OCI-M2 (cell line): ENCODE results near the gene CCNT1.
"Not testable (repeated sequence)": the region's sequence is repeated elsewhere in the genome, so short reads cannot be mapped to it uniquely, and the experiment has no call there.

Source experiments
- DNase-seq: peaks from one replicate; lab custom pipeline; 2025; ENCODE audit not compliant: unreplicated experiment; lab: John Stamatoyannopoulos, UW

Gene CCNT1

GRCh38 chr12:48716493-48717251, at the start of gene CCNT1:
CCNT1 (minus strand) TSS chr12:48716707; CDS start chr12:48716675, 32 bp downstream.
- peak; percentile 82 for DNase-seq

- DNase-seq = no peak
Observed at GRCh38 chr12:48765753-48766162, 49.3 kb upstream of the CCNT1 start.

GRCh38 chr12:48764521-48764920, 48.0 kb upstream of the CCNT1 start:
- no peak for DNase-seq

- DNase-seq = no peak
Observed at GRCh38 chr12:48758737-48759136, 42.2 kb upstream of the CCNT1 start.

- DNase-seq = no peak
Observed at GRCh38 chr12:48758186-48758585, 41.7 kb upstream of the CCNT1 start.

- DNase-seq = no peak
Observed at GRCh38 chr12:48750769-48751356, 34.4 kb upstream of the CCNT1 start.

GRCh38 chr12:48750215-48750614, 33.7 kb upstream of the CCNT1 start:
- DNase-seq = no peak

DNA sequence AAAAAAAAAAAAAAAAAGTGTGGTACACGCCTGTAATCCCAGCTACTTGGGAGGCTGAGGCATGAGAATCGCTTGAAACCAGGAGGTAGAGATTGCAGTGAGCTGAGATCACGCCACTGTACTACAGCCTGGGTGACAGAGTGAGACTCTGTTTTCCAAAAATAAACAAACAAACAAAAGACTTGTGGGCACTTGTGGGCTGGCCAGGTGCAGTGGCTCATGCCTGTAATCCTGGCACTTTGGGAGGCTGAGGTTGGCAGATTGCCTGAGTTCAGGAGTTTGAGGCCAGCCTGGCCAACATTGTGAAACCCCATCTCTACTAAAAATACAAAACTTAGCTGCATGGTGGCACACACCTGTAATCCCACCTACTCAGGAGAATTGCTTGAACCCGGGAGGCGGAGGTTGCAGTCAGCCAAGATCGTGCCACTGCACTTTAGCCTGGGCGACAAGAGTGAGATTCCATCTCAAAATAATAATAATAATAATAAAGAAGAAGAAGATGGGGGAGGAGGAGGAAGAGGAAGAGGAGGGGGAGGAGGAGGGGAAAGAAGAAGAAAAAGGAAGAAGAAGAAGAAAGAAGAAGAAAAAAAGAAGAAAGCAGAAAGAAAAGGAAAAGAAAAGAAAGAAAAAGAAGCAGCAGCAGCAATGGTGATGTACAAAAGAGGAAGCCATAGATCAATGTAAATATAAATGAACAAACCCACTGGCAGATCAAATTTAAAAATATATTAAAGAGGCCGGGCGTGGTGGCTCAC, 27.9 kb upstream of the CCNT1 start:
- no peak for DNase-seq

DNA sequence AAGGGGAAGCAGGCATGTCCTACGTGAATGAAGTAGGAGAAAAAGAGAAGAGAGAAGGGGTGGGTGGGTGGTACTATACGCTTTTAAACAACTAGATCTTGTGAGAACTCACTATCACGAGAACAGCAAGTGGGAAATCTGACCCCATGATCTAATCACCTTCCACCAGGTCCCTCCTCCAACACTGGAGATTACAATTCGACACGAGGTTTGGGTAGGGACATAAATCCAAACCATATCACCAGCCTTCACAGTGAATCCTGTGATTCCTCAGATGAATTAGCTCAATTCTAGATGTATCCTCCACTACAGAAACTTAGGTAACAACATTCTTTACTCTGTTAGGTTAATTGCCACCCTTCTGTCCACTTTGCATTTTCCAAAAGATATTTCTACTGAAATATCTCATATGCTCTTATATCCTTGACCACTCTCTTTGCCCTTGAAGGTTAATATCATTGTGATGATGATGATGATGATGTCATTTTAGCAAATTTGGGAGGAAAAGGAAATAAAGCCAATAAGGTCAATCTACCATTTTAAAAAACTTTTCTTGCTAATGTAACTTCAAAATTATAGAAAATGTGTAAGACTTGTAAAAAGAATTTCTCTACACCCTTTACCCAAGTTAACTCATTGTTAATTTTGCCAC, 23.2 kb upstream of the CCNT1 start:
- DNase-seq = no peak

DNA sequence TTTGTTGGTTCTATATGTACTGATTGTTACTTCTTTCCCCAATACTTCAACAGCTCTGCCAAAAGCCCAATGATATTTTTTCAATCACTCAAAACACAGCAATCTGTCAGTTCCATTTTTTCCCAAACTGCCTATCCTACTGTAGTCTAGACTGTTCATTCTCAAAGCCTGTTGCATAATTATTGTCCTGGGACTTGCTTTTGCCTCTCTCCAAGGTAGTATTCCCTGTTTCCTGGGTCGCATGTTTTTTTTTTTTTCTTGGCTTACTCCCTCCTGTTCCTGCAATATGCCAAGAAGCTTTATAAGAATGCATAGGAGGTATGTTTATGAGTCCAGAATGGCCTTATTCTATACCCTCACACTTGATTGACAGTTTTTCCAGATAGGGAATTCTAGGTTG, 19.9 kb upstream of the CCNT1 start:
- DNase-seq = no peak

- no peak for DNase-seq
Observed at GRCh38 chr12:48728807-48729206, 12.3 kb upstream of the CCNT1 start.

DNA sequence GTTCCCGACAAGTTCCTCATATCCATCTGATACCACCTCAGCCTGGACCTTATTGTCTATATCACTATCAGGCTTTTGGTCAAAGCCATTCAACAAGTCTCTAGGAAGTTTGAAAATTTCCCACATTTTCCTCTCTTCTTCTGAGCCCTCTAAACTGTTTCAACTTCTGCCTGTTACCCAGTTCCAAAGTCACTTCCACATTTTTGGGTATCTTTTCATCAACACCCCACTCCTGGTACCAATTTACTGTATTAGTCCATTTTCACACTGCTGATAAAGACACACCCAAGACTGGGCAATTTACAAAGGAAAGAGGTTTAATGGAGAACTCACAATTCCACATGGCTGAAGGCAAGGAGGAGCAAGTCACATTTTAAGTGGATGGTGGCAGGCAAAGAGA, 4.2 kb upstream of the CCNT1 start:
- not testable (repeated sequence) for DNase-seq

GRCh38 chr12:48720171-48720570, 3.7 kb upstream of the CCNT1 start:
- not testable (repeated sequence) for DNase-seq

DNA sequence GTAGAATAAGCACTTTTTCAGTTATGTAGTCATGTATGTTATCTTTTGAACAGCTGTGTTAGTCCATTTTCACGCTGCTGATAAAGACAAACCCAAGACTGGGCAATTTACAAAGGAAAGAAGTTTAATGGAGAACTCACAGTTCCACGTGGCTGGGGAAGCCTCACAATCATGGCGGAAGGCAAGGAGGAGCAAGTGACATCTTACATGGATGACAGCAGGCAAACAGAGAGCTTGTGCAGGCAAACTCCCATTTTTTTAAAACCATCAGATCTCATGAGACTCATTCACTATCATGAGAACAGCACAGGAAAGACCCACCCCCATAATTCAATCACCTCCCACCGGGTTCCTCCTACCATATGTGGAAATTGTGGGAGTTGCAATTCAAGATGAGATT, 2.5 kb upstream of the CCNT1 start:
- DNase-seq = not testable (repeated sequence)

DNA sequence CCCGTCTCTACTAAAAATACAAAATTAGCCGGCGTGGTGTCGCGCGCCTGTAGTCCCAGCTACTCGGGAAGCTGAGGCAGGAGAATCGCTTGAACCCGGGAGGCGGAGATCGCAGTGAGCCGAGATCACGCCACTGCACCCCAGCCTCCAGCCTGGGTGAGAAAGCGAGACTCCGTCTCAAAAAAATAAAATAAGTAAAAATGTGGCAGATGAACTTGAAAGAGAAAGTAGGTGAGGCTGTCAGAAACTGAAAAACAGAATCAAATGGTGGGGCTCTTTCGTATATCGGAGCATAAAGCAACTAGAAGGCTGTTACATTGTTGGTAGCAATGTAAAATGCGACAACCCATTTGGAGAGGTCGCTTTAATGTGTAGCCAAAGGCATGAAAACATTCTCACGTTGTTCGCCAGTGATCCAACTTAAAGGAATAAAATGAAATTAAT, 767 bp upstream of the CCNT1 start:
- no peak for DNase-seq

DNA sequence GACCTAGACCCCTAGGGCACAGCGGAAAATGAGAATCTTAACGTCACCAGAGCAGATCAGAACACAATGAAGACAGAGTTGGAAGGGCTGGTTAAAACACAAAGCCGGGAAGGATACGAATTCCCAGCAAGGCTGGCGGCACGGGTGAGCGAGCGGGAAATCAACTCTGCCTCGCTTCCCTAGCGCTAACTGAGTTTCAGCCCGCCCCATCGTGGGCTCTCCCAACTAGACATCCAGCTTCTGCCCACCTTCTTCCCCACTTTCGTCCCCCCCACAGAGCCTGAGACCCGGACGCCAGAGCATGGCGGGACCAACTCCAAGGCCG, 377 bp downstream of the CCNT1 start:
- DNase-seq = no peak

GRCh38 chr12:48712209-48712608, 4.3 kb downstream of the CCNT1 start:
- DNase-seq = no peak

DNA sequence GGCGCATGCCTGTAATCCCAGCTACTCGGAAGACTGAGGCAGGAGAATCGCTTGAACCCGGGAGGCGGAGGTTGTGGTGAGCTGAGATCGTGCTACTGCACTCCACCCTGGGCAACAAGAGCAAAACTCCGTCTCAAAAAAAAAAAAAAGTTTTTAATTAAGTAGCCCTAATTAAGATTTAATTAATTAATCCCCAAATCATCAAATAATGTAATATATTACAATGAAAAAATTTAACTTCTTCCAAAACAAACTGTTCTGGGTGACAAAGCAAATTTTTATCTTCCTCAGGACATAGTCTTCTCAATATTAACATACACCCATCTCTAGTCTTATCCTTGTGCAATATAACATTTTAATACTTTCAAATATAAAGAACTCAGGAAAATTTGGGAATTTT, 17.7 kb downstream of the CCNT1 start:
- not testable (repeated sequence) for DNase-seq

DNA sequence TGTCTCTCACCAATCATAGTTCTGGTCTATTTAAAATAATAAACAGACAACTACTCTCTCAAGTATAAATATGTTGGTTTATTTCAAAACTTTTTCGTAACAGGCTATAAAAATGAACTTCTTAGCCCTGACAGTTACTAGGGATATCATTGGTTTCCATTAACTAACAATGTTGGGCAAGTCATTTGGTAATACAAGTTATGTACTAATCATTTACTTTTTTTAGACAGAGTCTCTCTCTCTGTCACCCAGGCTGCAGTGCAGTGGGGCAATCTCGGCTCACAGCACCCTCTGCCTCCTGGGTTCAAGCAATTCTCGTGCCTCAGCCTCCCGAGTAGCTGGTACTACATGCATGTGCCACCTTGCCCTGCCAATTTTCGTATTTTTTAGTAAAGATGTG, 19.9 kb downstream of the CCNT1 start:
- DNase-seq = no peak

DNA sequence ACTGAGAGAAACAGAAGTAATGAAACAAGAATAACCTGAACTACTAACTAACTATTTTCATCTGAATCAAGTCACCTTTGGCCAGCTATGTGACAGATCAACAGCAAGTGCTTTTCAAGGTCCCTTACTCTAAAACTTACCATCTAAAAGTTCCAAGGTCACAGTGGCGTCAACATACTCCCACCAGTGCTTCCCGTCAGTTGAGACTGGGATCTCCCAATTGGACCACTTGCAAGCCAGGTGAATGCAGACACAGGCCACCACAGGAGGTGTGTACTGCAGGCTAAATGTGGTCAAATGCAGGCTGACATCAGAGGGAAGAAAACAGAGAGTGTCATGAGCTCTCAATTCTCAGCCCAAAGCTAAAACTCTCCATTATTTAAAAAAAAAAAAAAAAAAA, 20.6 kb downstream of the CCNT1 start:
- no peak for DNase-seq

DNA sequence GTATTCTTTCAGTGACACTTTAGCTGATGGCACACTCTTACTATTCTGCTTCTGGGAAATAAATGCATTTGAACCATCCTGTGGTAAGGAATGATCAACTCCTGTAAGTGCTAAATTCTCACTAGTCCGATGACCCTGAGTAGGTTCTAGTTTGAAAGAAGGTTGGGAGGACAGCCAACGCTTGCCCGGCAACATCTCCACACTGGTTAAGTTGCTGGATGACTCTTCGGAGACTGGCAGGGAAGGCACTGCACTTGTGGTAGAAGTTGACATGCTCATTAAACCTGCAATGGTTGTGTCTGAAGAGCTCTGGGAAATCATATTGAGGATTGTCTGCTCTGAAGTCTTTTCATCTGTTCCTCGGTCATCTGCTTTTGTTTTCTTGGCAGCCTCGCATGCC, 22.5 kb downstream of the CCNT1 start:
- no peak for DNase-seq

GRCh38 chr12:48693572-48693971, 22.9 kb downstream of the CCNT1 start:
- no peak for DNase-seq
